ENCODE data around the gene NEGR1. TPM values are rescaled to one million over a fixed set of nuclear protein-coding genes. Genes with fewer than 3 reads are reported as not detected.

Gene NEGR1
- total RNA-seq, 4 donors from 2014 or later = 0.49 to 8.8 (median 2.7) TPM

- no peak overlapping the region for H3K4me3 ChIP-seq
- H3K27me3 ChIP-seq = no peaks in the 10 kb centered on the region
- no peak overlapping the region for H3K27ac ChIP-seq
- no peaks in the 10 kb centered on the region for H3K9me3 ChIP-seq
- DNase-seq = no peak
- H3K36me3 ChIP-seq = no peaks in the 10 kb centered on the region
- TF ChIP-seq POLR2A (IDR thresholded peaks at IDR 0.05) = no peak
- no peak for TF ChIP-seq CTCF (IDR thresholded peaks at IDR 0.05)
- no peaks in the 10 kb centered on the region for H3K4me1 ChIP-seq
- intact Hi-C loops (cut with DNase I) = no loop called here
- 71 to 79% methylated on average over 9 of the region's 9 CpGs for WGBS, 2 donors
These were observed 247.5 kb downstream of the NEGR1 start for GRCh38 chr1:72034827-72035226.

- Histone ChIP-seq H3K36me3 (no peaks in the 10 kb centered on the region), H3K4me1 (no peaks in the 10 kb centered on the region), H3K9me3 (no peaks in the 10 kb centered on the region), H3K27ac (no peak overlapping the region), H3K27me3 (no peaks in the 10 kb centered on the region), H3K4me3 (no peak overlapping the region)
- DNase-seq = no peak
- WGBS, 2 donors = 60 to 67% methylated on average over 4 of the region's 4 CpGs
- intact Hi-C loops (cut with DNase I) = no loop called here
- no peak for TF ChIP-seq POLR2A (IDR thresholded peaks at IDR 0.05)
- no peak for TF ChIP-seq CTCF (IDR thresholded peaks at IDR 0.05)
These were observed 259.0 kb downstream of the NEGR1 start for GRCh38 chr1:72023063-72023930.

- intact Hi-C loops (cut with DNase I) = no loop called here
- no peaks in the 10 kb centered on the region for H3K4me1 ChIP-seq
- no peaks in the 10 kb centered on the region for H3K27me3 ChIP-seq
- H3K9me3 ChIP-seq = no peaks in the 10 kb centered on the region
- H3K27ac ChIP-seq = no peak overlapping the region
- H3K36me3 ChIP-seq = no peaks in the 10 kb centered on the region
- no peak for DNase-seq
- TF ChIP-seq CTCF (IDR thresholded peaks at IDR 0.05) (no peak), POLR2A (IDR thresholded peaks at IDR 0.05) (no peak)
- no peak overlapping the region for H3K4me3 ChIP-seq
- WGBS, 2 donors = 74 to 98% methylated on average over 2 of the region's 2 CpGs
These were observed 263.8 kb downstream of the NEGR1 start for GRCh38 chr1:72018562-72018961.

GRCh38 chr1:72015006-72015405 lies 267.3 kb downstream of the NEGR1 start:
- no peaks in the 10 kb centered on the region for H3K9me3 ChIP-seq
- H3K27ac ChIP-seq = no peak overlapping the region
- no peak for TF ChIP-seq CTCF (IDR thresholded peaks at IDR 0.05)
- TF ChIP-seq POLR2A (IDR thresholded peaks at IDR 0.05) = no peak
- intact Hi-C loops (cut with DNase I) = no loop called here
- H3K4me1 ChIP-seq = no peaks in the 10 kb centered on the region
- DNase-seq = no peak
- no peaks in the 10 kb centered on the region for H3K36me3 ChIP-seq
- WGBS, 2 donors = 88 to 93% methylated on average over 1 of the region's 1 CpG
- H3K27me3 ChIP-seq = no peaks in the 10 kb centered on the region
- H3K4me3 ChIP-seq = no peak overlapping the region

GRCh38 chr1:72013161-72013560 lies 269.2 kb downstream of the NEGR1 start:
- no peak overlapping the region for H3K27ac ChIP-seq
- no peaks in the 10 kb centered on the region for H3K4me1 ChIP-seq
- intact Hi-C loops (cut with DNase I) = no loop called here
- no peak for DNase-seq
- no peaks in the 10 kb centered on the region for H3K9me3 ChIP-seq
- H3K36me3 ChIP-seq = no peaks in the 10 kb centered on the region
- WGBS, 2 donors = 33 to 53% methylated on average over 1 of the region's 1 CpG
- H3K4me3 ChIP-seq = no peak overlapping the region
- TF ChIP-seq CTCF (IDR thresholded peaks at IDR 0.05) (no peak), POLR2A (IDR thresholded peaks at IDR 0.05) (no peak)
- no peaks in the 10 kb centered on the region for H3K27me3 ChIP-seq
